GM11168 (cell line): ENCODE data around the gene SHISAL1.
"Not testable (repeated sequence)": the region's sequence is repeated elsewhere in the genome, so short reads cannot be mapped to it uniquely, and the experiment has no call there.

ENCODE experiments used
- in situ Hi-C: fragments of 300-500 bp; cut with MboI; formaldehyde crosslinking; loops from one replicate; pipeline ENCODE4 v1.12.0; 2022; ENCODE audit warnings: low sequenced_read_pairs; ENCODE audit not compliant: unreplicated experiment

The SHISAL1 gene

GRCh38 chr22:44305888-44306287 is 6.9 kb downstream of the SHISAL1 start:
- in situ Hi-C loops, result no loop called here

GRCh38 chr22:44305455-44305854 is 7.3 kb downstream of the SHISAL1 start:
- in situ Hi-C loops, result no loop called here

- in situ Hi-C loops, result no loop called here
Observed at GRCh38 chr22:44304911-44305310, 7.8 kb downstream of the SHISAL1 start.

GRCh38 chr22:44304354-44304753 is 8.4 kb downstream of the SHISAL1 start:
- in situ Hi-C loops, result no loop called here

GRCh38 chr22:44302363-44302762 is 10.4 kb downstream of the SHISAL1 start:
- in situ Hi-C loops, result not testable (repeated sequence)

GRCh38 chr22:44301039-44301438 is 11.7 kb downstream of the SHISAL1 start:
- in situ Hi-C loops, result no loop called here

GRCh38 chr22:44299124-44299523 is 13.6 kb downstream of the SHISAL1 start:
- in situ Hi-C loops, result no loop called here

- in situ Hi-C loops, result no loop called here
Observed at GRCh38 chr22:44298406-44299091, 14.2 kb downstream of the SHISAL1 start.

GRCh38 chr22:44297470-44298061 is 15.2 kb downstream of the SHISAL1 start:
- in situ Hi-C loops, result no loop called here

GRCh38 chr22:44295406-44295805 is 17.3 kb downstream of the SHISAL1 start:
- in situ Hi-C loops, result no loop called here

GRCh38 chr22:44293876-44294275 is 18.9 kb downstream of the SHISAL1 start:
- in situ Hi-C loops, result no loop called here

GRCh38 chr22:44293034-44293433 is 19.7 kb downstream of the SHISAL1 start:
- in situ Hi-C loops, result no loop called here

GRCh38 chr22:44292521-44292920 is 20.2 kb downstream of the SHISAL1 start:
- in situ Hi-C loops, result no loop called here

GRCh38 chr22:44291674-44292360 is 20.9 kb downstream of the SHISAL1 start:
- in situ Hi-C loops, result no loop called here

GRCh38 chr22:44291265-44291664 is 21.5 kb downstream of the SHISAL1 start:
- in situ Hi-C loops, result no loop called here

- in situ Hi-C loops, result no loop called here
Observed at GRCh38 chr22:44289414-44290171, 23.2 kb downstream of the SHISAL1 start.

GRCh38 chr22:44288913-44289312 is 23.8 kb downstream of the SHISAL1 start:
- in situ Hi-C loops, result no loop called here

- in situ Hi-C loops, result no loop called here
Observed at GRCh38 chr22:44287741-44288140, 25.0 kb downstream of the SHISAL1 start.

- in situ Hi-C loops, result no loop called here
Observed at GRCh38 chr22:44287121-44287693, 25.5 kb downstream of the SHISAL1 start.

GRCh38 chr22:44286646-44287045 is 26.1 kb downstream of the SHISAL1 start:
- in situ Hi-C loops, result no loop called here
